ENCODE results near the gene SH3D19.
"Not testable (repeated sequence)": the region's sequence is repeated elsewhere in the genome, so short reads cannot be mapped to it uniquely, and the experiment has no call there.

The SH3D19 gene

GRCh38 chr4:151091047-151091446 lies 234.4 kb downstream of the SH3D19 start:
- FAIRE-seq, result no peak

DNA sequence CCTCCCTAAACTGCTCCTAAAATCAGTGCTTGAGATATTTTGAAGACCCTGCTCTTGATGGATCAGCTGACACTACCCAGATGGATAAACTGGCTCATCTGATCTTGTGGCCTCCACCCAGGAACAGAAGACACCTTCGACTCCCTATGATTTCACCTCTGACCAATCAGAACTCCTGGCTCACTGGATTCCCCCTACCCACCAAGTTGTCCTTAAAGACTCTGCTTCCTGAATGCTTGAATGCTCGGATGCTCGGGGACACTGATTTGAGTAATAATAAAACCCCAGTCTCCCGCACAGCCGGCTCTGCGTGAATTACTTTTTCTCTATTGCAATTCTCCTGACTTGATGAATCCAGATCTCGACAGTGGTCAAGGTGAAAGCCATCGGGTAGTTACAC lies 237.9 kb downstream of the SH3D19 start:
- no peak for FAIRE-seq

- FAIRE-seq, result not testable (repeated sequence)
Measured at GRCh38 chr4:151077978-151078377, 247.4 kb downstream of the SH3D19 start.

DNA sequence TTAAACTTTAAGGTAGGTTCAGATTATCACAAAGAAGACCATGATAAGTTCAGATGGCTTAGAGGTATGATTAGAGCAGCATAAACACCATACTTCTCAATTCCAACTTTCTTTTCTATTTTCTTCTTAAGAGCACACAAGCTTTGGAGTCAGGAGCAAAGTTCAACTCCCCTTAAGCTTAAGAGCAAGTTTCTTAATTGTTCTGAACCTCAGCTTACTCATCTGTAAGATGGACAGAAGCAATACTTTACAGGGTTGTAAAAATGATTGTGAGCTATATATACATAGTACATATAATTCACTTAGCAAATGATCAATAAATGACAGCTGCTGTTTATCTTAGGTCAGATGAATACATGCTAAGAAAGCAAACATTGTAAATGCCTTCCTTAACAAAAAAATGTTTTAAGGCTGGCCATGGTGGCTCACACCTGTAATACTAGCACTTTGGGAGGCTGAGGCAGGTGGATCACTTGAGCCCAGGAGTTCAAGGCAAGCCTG lies 250.9 kb downstream of the SH3D19 start:
- no peak for FAIRE-seq

All from islet of Langerhans (tissue), 1 donor.